ENCODE measurements around the gene GIN1. TPM values are rescaled to one million over a fixed set of nuclear protein-coding genes. Genes with fewer than 3 reads are reported as not detected.

GIN1 gene
- total and polyA plus RNA-seq, 2 donors (not counting 1 experiment from before 2014, with no cell fraction given) = 2.2 to 16.9 TPM

- peaks cover 10 to 24% of the 10 kb centered on the region in 2 experiments for H3K36me3 ChIP-seq (replicated peaks in 1 of 2; ENCODE audit: control extremely low read depth in 1 of 2, control insufficient read depth in 1 of 2, extremely low read depth in 1 of 2, insufficient read depth in 2 of 2, low read length in 1 of 2)
- ChIA-PET POLR2A (no interaction called here), CTCF (no interaction called here)
- no peaks in the 10 kb centered on the region for H3K9me3 Mint-ChIP-seq (ENCODE audit: insufficient read depth)
- no peak overlapping the region for H3K27ac ChIP-seq (ENCODE audit: low read length in 2 of 2)
- DNase-seq = no peak
- no peak overlapping the region for H2AFZ ChIP-seq (ENCODE audit: insufficient read depth, low read depth, low read length, poor library complexity, severe bottlenecking)
- H4K20me1 ChIP-seq (ENCODE audit: control insufficient read depth, insufficient read depth, low read length, poor library complexity, severe bottlenecking) = no peaks in the 10 kb centered on the region
- WGBS (ENCODE audit: insufficient coverage) = no CpG with 5 or more reads among the region's 6 CpGs
- no peak overlapping the region for H3K4me2 ChIP-seq (replicated peaks; ENCODE audit: low read depth, low read length, poor library complexity, severe bottlenecking)
- TF ChIP-seq, protein P1, sequence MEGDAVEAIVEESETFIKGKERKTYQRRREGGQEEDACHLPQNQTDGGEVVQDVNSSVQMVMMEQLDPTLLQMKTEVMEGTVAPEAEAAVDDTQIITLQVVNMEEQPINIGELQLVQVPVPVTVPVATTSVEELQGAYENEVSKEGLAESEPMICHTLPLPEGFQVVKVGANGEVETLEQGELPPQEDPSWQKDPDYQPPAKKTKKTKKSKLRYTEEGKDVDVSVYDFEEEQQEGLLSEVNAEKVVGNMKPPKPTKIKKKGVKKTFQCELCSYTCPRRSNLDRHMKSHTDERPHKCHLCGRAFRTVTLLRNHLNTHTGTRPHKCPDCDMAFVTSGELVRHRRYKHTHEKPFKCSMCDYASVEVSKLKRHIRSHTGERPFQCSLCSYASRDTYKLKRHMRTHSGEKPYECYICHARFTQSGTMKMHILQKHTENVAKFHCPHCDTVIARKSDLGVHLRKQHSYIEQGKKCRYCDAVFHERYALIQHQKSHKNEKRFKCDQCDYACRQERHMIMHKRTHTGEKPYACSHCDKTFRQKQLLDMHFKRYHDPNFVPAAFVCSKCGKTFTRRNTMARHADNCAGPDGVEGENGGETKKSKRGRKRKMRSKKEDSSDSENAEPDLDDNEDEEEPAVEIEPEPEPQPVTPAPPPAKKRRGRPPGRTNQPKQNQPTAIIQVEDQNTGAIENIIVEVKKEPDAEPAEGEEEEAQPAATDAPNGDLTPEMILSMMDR (IDR thresholded peaks at IDR 0.05) = no peak
- TF ChIP-seq EZH2 (IDR thresholded peaks at IDR 0.05; ENCODE audit: borderline replicate concordance, insufficient read depth, low read depth, low read length, poor library complexity, severe bottlenecking) = no peak
- H3K9ac ChIP-seq (ENCODE audit: low read length) = no peak overlapping the region
- no peak overlapping the region for H3K27ac Mint-ChIP-seq
- H3K4me3 Mint-ChIP-seq = no peak overlapping the region
- ATAC-seq (ENCODE audit: low read depth) = no peak
- intact Hi-C loops (cut with micrococcal nuclease) = no loop called here
- no peaks in the 10 kb centered on the region for H3K79me2 ChIP-seq (ENCODE audit: control insufficient read depth, insufficient read depth, low read length)
- no peaks in the 10 kb centered on the region for H3K27me3 Mint-ChIP-seq
- no peaks in the 10 kb centered on the region for H3K9me3 ChIP-seq (ENCODE audit: control extremely low read depth in 1 of 3, control insufficient read depth in 2 of 3, insufficient read depth in 1 of 3, low read length in 2 of 3)
- no peaks in the 10 kb centered on the region for H3K27me3 ChIP-seq (replicated peaks in 1 of 4; ENCODE audit: control extremely low read depth in 1 of 4, control insufficient read depth in 3 of 4, insufficient read depth in 4 of 4, low read length in 3 of 4)
- H3K4me1 Mint-ChIP-seq = no peaks in the 10 kb centered on the region
- H3K4me3 ChIP-seq (ENCODE audit: control extremely low read depth in 1 of 5, extremely low read depth in 1 of 5, insufficient read depth in 1 of 5, low read depth in 2 of 5, low read length in 4 of 5) = no peak overlapping the region
- no peaks in the 10 kb centered on the region for H3K4me1 ChIP-seq (ENCODE audit: control insufficient read depth in 2 of 2, insufficient read depth in 2 of 2, low read length in 2 of 2)
Measured at GRCh38 chr5:103101079-103101750, 18.7 kb downstream of the GIN1 start.

DNA sequence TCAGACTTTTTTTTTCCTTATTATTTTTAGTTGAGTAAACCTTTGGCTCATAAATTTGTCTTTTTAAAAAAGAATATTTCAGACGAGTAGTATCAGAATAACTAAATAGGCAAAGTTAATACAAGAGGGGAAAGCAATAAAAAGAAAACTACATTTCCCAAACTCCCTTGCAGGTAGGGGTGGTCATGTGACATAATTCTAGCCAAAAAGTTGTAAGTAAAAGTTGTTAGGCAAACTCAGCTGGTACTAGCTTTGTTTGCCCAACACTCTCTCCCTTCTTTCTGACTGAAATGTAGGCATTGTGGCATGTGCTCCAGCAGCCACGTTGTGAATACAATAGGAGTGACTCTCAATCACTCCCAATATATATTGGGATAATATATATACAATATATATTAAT lies 20.9 kb downstream of the GIN1 start:
- no peaks in the 10 kb centered on the region for H3K4me1 Mint-ChIP-seq
- ChIA-PET POLR2A (no interaction called here), CTCF (no interaction called here)
- H3K9me3 Mint-ChIP-seq (ENCODE audit: insufficient read depth) = no peaks in the 10 kb centered on the region
- intact Hi-C loops (cut with micrococcal nuclease) = no loop called here
- H3K36me3 ChIP-seq (replicated peaks in 1 of 2; ENCODE audit: control extremely low read depth in 1 of 2, control insufficient read depth in 1 of 2, extremely low read depth in 1 of 2, insufficient read depth in 2 of 2, low read length in 1 of 2) = peaks cover 9 to 29% of the 10 kb centered on the region in 2 experiments
- no peak overlapping the region for H3K4me2 ChIP-seq (replicated peaks; ENCODE audit: low read depth, low read length, poor library complexity, severe bottlenecking)
- H3K4me1 ChIP-seq (ENCODE audit: control insufficient read depth in 2 of 2, insufficient read depth in 2 of 2, low read length in 2 of 2) = no peaks in the 10 kb centered on the region
- no peak overlapping the region for H3K4me3 Mint-ChIP-seq
- H3K27me3 ChIP-seq (replicated peaks in 1 of 4; ENCODE audit: control extremely low read depth in 1 of 4, control insufficient read depth in 3 of 4, insufficient read depth in 4 of 4, low read length in 3 of 4) = no peaks in the 10 kb centered on the region
- H2AFZ ChIP-seq (ENCODE audit: insufficient read depth, low read depth, low read length, poor library complexity, severe bottlenecking) = no peak overlapping the region
- H3K27ac Mint-ChIP-seq = no peak overlapping the region
- no peaks in the 10 kb centered on the region for H3K9me3 ChIP-seq (ENCODE audit: control extremely low read depth in 1 of 3, control insufficient read depth in 2 of 3, insufficient read depth in 1 of 3, low read length in 2 of 3)
- no peak for DNase-seq
- H3K27me3 Mint-ChIP-seq = no peaks in the 10 kb centered on the region
- H3K27ac ChIP-seq (ENCODE audit: low read length in 2 of 2) = no peak overlapping the region
- TF ChIP-seq, protein P1 (IDR thresholded peaks at IDR 0.05) = no peak
- no peak for TF ChIP-seq EZH2 (IDR thresholded peaks at IDR 0.05; ENCODE audit: borderline replicate concordance, insufficient read depth, low read depth, low read length, poor library complexity, severe bottlenecking)
- no peaks in the 10 kb centered on the region for H3K79me2 ChIP-seq (ENCODE audit: control insufficient read depth, insufficient read depth, low read length)
- H4K20me1 ChIP-seq (ENCODE audit: control insufficient read depth, insufficient read depth, low read length, poor library complexity, severe bottlenecking) = no peaks in the 10 kb centered on the region
- no CpG with 5 or more reads among the region's 2 CpGs for WGBS (ENCODE audit: insufficient coverage)
- ATAC-seq (ENCODE audit: low read depth) = no peak
- no peak overlapping the region for H3K4me3 ChIP-seq (ENCODE audit: control extremely low read depth in 1 of 5, extremely low read depth in 1 of 5, insufficient read depth in 1 of 5, low read depth in 2 of 5, low read length in 4 of 5)
- H3K9ac ChIP-seq (ENCODE audit: low read length) = no peak overlapping the region
